ENCODE results near the gene DCUN1D5. TPM values are rescaled to one million over a fixed set of nuclear protein-coding genes. Genes with fewer than 3 reads are reported as not detected.

Gene DCUN1D5
- total RNA-seq, 1 donor from 2014 or later = 28.5 TPM

- Mint-ChIP-seq H3K4me1 (ENCODE audit: unreplicated experiment) (peaks cover 13% of the 10 kb centered on the region), H3K36me3 (ENCODE audit: low read depth, unreplicated experiment) (peaks cover 13% of the 10 kb centered on the region), H3K4me3 (ENCODE audit: unreplicated experiment) (no peak overlapping the region), H3K27me3 (ENCODE audit: unreplicated experiment) (peaks cover 5% of the 10 kb centered on the region), H3K27ac (ENCODE audit: unreplicated experiment) (peak overlapping the region; percentile 0), H3K9me3 (ENCODE audit: unreplicated experiment) (no peaks in the 10 kb centered on the region)
- no peak for TF ChIP-seq CTCF (IDR thresholded peaks at IDR 0.05; ENCODE audit: unreplicated experiment)
- no peak for DNase-seq (ENCODE audit: low spot score)
Observed at GRCh38 chr11:103077554-103077953, 14.4 kb downstream of the DCUN1D5 start.

GRCh38 chr11:103076361-103076760 is 15.6 kb downstream of the DCUN1D5 start:
- H3K9me3 Mint-ChIP-seq (ENCODE audit: unreplicated experiment) = no peaks in the 10 kb centered on the region
- no peak overlapping the region for H3K4me3 Mint-ChIP-seq (ENCODE audit: unreplicated experiment)
- peaks cover 13% of the 10 kb centered on the region for H3K4me1 Mint-ChIP-seq (ENCODE audit: unreplicated experiment)
- peaks cover 13% of the 10 kb centered on the region for H3K36me3 Mint-ChIP-seq (ENCODE audit: low read depth, unreplicated experiment)
- H3K27me3 Mint-ChIP-seq (ENCODE audit: unreplicated experiment) = peaks cover 5% of the 10 kb centered on the region
- no peak for TF ChIP-seq CTCF (IDR thresholded peaks at IDR 0.05; ENCODE audit: unreplicated experiment)
- DNase-seq (ENCODE audit: low spot score) = no peak
- H3K27ac Mint-ChIP-seq (ENCODE audit: unreplicated experiment) = no peak overlapping the region

- Mint-ChIP-seq H3K9me3 (ENCODE audit: unreplicated experiment) (no peaks in the 10 kb centered on the region), H3K27me3 (ENCODE audit: unreplicated experiment) (peaks cover 2% of the 10 kb centered on the region), H3K27ac (ENCODE audit: unreplicated experiment) (no peak overlapping the region), H3K36me3 (ENCODE audit: low read depth, unreplicated experiment) (peaks cover 5% of the 10 kb centered on the region), H3K4me1 (ENCODE audit: unreplicated experiment) (no peaks in the 10 kb centered on the region), H3K4me3 (ENCODE audit: unreplicated experiment) (no peak overlapping the region)
- no peak for TF ChIP-seq CTCF (IDR thresholded peaks at IDR 0.05; ENCODE audit: unreplicated experiment)
- no peak for DNase-seq (ENCODE audit: low spot score)
Observed at GRCh38 chr11:103071008-103071407, 21.0 kb downstream of the DCUN1D5 start.

GRCh38 chr11:103070142-103070541 is 21.8 kb downstream of the DCUN1D5 start:
- no peak overlapping the region for H3K4me3 Mint-ChIP-seq (ENCODE audit: unreplicated experiment)
- H3K27ac Mint-ChIP-seq (ENCODE audit: unreplicated experiment) = no peak overlapping the region
- peaks cover 5% of the 10 kb centered on the region for H3K36me3 Mint-ChIP-seq (ENCODE audit: low read depth, unreplicated experiment)
- no peaks in the 10 kb centered on the region for H3K4me1 Mint-ChIP-seq (ENCODE audit: unreplicated experiment)
- peaks cover 2% of the 10 kb centered on the region for H3K27me3 Mint-ChIP-seq (ENCODE audit: unreplicated experiment)
- DNase-seq (ENCODE audit: low spot score) = no peak
- no peaks in the 10 kb centered on the region for H3K9me3 Mint-ChIP-seq (ENCODE audit: unreplicated experiment)
- TF ChIP-seq CTCF (IDR thresholded peaks at IDR 0.05; ENCODE audit: unreplicated experiment) = no peak

- Mint-ChIP-seq H3K27ac (ENCODE audit: unreplicated experiment) (peak overlapping the region; percentile 13), H3K9me3 (ENCODE audit: unreplicated experiment) (no peaks in the 10 kb centered on the region)
- no peak for DNase-seq (ENCODE audit: low spot score)
Observed at GRCh38 chr11:103069367-103069766, 22.6 kb downstream of the DCUN1D5 start.

More at GRCh38 chr11:103069367-103069766, 22.6 kb downstream of the DCUN1D5 start:
- no peak for TF ChIP-seq CTCF (IDR thresholded peaks at IDR 0.05; ENCODE audit: unreplicated experiment)
- no peaks in the 10 kb centered on the region for H3K4me1 Mint-ChIP-seq (ENCODE audit: unreplicated experiment)
- H3K36me3 Mint-ChIP-seq (ENCODE audit: low read depth, unreplicated experiment) = peaks cover 2% of the 10 kb centered on the region
- no peak overlapping the region for H3K4me3 Mint-ChIP-seq (ENCODE audit: unreplicated experiment)
- peaks cover 2% of the 10 kb centered on the region for H3K27me3 Mint-ChIP-seq (ENCODE audit: unreplicated experiment)
